ENCODE data around the gene PRELP.

DNA sequence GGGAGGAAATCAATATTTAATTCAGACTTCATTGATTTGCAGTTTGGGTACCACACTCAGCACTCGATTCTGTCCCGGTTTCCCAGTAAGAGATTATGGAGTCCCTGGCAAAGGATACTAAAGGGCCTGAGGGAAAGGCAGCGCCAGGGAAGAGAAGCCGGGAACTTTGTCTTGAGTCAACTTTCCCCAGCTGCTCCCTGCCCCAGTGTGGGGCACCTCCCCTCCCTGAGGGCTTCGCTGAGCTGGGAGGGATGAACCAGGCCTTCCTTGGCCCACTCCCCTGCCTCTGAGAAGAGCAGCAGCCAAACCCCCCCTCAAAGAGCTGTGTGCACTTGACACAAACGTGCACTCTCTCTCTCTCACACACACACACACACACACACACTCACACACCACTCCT is 51.0 kb downstream of the PRELP start:
- TF ChIP-seq, protein P1, sequence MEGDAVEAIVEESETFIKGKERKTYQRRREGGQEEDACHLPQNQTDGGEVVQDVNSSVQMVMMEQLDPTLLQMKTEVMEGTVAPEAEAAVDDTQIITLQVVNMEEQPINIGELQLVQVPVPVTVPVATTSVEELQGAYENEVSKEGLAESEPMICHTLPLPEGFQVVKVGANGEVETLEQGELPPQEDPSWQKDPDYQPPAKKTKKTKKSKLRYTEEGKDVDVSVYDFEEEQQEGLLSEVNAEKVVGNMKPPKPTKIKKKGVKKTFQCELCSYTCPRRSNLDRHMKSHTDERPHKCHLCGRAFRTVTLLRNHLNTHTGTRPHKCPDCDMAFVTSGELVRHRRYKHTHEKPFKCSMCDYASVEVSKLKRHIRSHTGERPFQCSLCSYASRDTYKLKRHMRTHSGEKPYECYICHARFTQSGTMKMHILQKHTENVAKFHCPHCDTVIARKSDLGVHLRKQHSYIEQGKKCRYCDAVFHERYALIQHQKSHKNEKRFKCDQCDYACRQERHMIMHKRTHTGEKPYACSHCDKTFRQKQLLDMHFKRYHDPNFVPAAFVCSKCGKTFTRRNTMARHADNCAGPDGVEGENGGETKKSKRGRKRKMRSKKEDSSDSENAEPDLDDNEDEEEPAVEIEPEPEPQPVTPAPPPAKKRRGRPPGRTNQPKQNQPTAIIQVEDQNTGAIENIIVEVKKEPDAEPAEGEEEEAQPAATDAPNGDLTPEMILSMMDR (IDR thresholded peaks at IDR 0.05; ENCODE audit: low read depth, low read length) = no peak
- TF ChIP-seq EZH2phosphoT487 (IDR thresholded peaks at IDR 0.05; ENCODE audit: low read depth) = no peak

All from OCI-LY3 (cell line).